ENCODE measurements around the gene STK24. TPM values are rescaled to one million over a fixed set of nuclear protein-coding genes. Genes with fewer than 3 reads are reported as not detected.

The STK24 gene
- total and polyA plus RNA-seq, 2 of the 4 experiments (the other 2 are of a cell fraction): 29.2 to 43.4 TPM

- Histone ChIP-seq H3K27me3 (ENCODE audit: control insufficient read depth, insufficient read depth, low read length) (no peaks in the 10 kb centered on the region), H3K9ac (ENCODE audit: low read depth, low read length) (no peak overlapping the region), H3K18ac (ENCODE audit: low read depth, low read length) (no peak overlapping the region), H3K14ac (replicated peaks; ENCODE audit: low read depth, low read length) (no peak overlapping the region), H3K4ac (ENCODE audit: low read depth, low read length) (no peak overlapping the region), H4K8ac (ENCODE audit: low read depth in 2 of 2, low read length in 2 of 2) (no peak overlapping the region), H3K4me3 (ENCODE audit: insufficient read depth, low read depth, low read length) (no peak overlapping the region), H2AK5ac (ENCODE audit: low read depth, low read length) (no peak overlapping the region), H3K4me1 (ENCODE audit: control insufficient read depth, insufficient read depth, low read length) (peaks cover 12% of the 10 kb centered on the region), H3K56ac (ENCODE audit: extremely low read depth, insufficient read depth, low read length) (no peak overlapping the region), H3K27ac (ENCODE audit: insufficient read depth, low read length) (no peak overlapping the region), H2BK20ac (ENCODE audit: low read depth, low read length) (no peak overlapping the region), H2AK9ac (replicated peaks; ENCODE audit: low read depth, low read length, poor library complexity) (no peak overlapping the region), H4K20me1 (ENCODE audit: insufficient read depth, low read length) (peaks cover 81% of the 10 kb centered on the region), H3K9me3 (ENCODE audit: control insufficient read depth, insufficient read depth, low read length) (no peaks in the 10 kb centered on the region), H4K91ac (ENCODE audit: insufficient read depth, low read depth, low read length) (no peak overlapping the region), H4K5ac (ENCODE audit: low read depth, low read length) (no peak overlapping the region), H3K23ac (ENCODE audit: low read depth, low read length) (no peak overlapping the region), H2BK120ac (ENCODE audit: low read depth, low read length) (no peak overlapping the region), H2BK5ac (ENCODE audit: low read depth, low read length, poor library complexity, severe bottlenecking) (no peak overlapping the region), H3K4me2 (ENCODE audit: low read depth, low read length) (no peak overlapping the region), H3K79me1 (ENCODE audit: low read depth in 1 of 2, low read length in 2 of 2) (peaks cover 13 to 84% of the 10 kb centered on the region in 2 experiments), H3K9me1 (ENCODE audit: insufficient read depth, low read length) (peaks cover 29% of the 10 kb centered on the region), H3K36me3 (ENCODE audit: control insufficient read depth, insufficient read depth, low read length) (peaks cover 4% of the 10 kb centered on the region; the same call in 1 of the 2 replicates), H2AFZ (replicated peaks; ENCODE audit: low read length, poor library complexity) (no peak overlapping the region), H2BK15ac (ENCODE audit: low read depth, low read length) (no peak overlapping the region)
- intact Hi-C loops (cut with micrococcal nuclease): no loop called here
- DNase-seq: no peak
- POLR2A ChIA-PET (ENCODE audit: unreplicated experiment): no interaction called here
- CTCF ChIA-PET: no interaction called here
- BruUV-seq (replicated peaks): no TSS peak
- in situ Hi-C loops (cut with MboI; ENCODE audit: low sequenced_read_pairs): no loop called here
- dilution Hi-C loops (cut with HindIII; ENCODE audit: low sequenced_read_pairs, unreplicated experiment): no loop called here
- WGBS, 2 experiments (ENCODE audit: extremely low coverage in 2 of 2, insufficient read length in 1 of 2): no CpG with 5 or more reads among the region's 7 CpGs
- TF ChIP-seq CEBPB (IDR thresholded peaks at IDR 0.05; ENCODE audit: low read depth, low read length) (no peak), FOS (IDR thresholded peaks at IDR 0.05; ENCODE audit: low read depth, low read length) (no peak), RFX5 (IDR thresholded peaks at IDR 0.05; ENCODE audit: low read depth, low read length) (no peak), MXI1 (IDR thresholded peaks at IDR 0.05; ENCODE audit: borderline replicate concordance, low read depth, low read length) (no peak), RAD21 (IDR thresholded peaks at IDR 0.05; ENCODE audit: low read length) (no peak), MAFK (IDR thresholded peaks at IDR 0.05; ENCODE audit: low read depth, low read length) (no peak), RCOR1 (IDR thresholded peaks at IDR 0.05; ENCODE audit: insufficient replicate concordance, low read length) (no peak), BHLHE40 (IDR thresholded peaks at IDR 0.05; ENCODE audit: low read depth, low read length) (no peak), MAZ (IDR thresholded peaks at IDR 0.05; ENCODE audit: borderline replicate concordance, low read depth, low read length) (no peak)
- TF ChIP-seq, protein P1, sequence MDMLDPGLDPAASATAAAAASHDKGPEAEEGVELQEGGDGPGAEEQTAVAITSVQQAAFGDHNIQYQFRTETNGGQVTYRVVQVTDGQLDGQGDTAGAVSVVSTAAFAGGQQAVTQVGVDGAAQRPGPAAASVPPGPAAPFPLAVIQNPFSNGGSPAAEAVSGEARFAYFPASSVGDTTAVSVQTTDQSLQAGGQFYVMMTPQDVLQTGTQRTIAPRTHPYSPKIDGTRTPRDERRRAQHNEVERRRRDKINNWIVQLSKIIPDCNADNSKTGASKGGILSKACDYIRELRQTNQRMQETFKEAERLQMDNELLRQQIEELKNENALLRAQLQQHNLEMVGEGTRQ (IDR thresholded peaks at IDR 0.05; ENCODE audit: low read depth, low read length): no peak
- no peak for ATAC-seq (ENCODE audit: low read depth)
These were observed 17.7 kb downstream of the STK24 start for GRCh38 chr13:98559169-98559568.
